ENCODE results near the gene APOBR. TPM values are rescaled to one million over a fixed set of nuclear protein-coding genes. Genes with fewer than 3 reads are reported as not detected.
"Not testable (repeated sequence)": the region's sequence is repeated elsewhere in the genome, so short reads cannot be mapped to it uniquely, and the experiment has no call there.

APOBR gene
- total RNA-seq, 1 experiment from 2014 or later: 0.09 TPM

- Mint-ChIP-seq H3K4me3 (ENCODE audit: unreplicated experiment) (no peak overlapping the region), H3K27ac (ENCODE audit: low read depth, unreplicated experiment) (no peak overlapping the region), H3K36me3 (ENCODE audit: insufficient read depth, unreplicated experiment) (no peaks in the 10 kb centered on the region), H3K27me3 (ENCODE audit: insufficient read depth, unreplicated experiment) (no peaks in the 10 kb centered on the region), H3K9me3 (ENCODE audit: unreplicated experiment) (no peaks in the 10 kb centered on the region), H3K4me1 (ENCODE audit: insufficient read depth, unreplicated experiment) (no peaks in the 10 kb centered on the region)
- no peak for DNase-seq (ENCODE audit: unreplicated experiment)
- CTCF ChIA-PET: no interaction called here
- intact Hi-C loops (cut with micrococcal nuclease): no loop called here
- no peak for TF ChIP-seq CTCF (IDR thresholded peaks at IDR 0.05; ENCODE audit: unreplicated experiment)
- POLR2A ChIA-PET: interaction anchor here (2.0 kb wide), 1 partner anchor 17 kb away, joined by 11 read pairs; the partner anchor contains the start of gene NUPR1
- BruUV-seq (replicated peaks): no TSS peak
These were observed 28.3 kb downstream of the APOBR start for GRCh38 chr16:28522792-28523191.

GRCh38 chr16:28524681-28525171 lies 30.3 kb downstream of the APOBR start:
- H3K36me3 Mint-ChIP-seq (ENCODE audit: insufficient read depth, unreplicated experiment): no peaks in the 10 kb centered on the region
- DNase-seq (ENCODE audit: unreplicated experiment): no peak
- H3K9me3 Mint-ChIP-seq (ENCODE audit: unreplicated experiment): no peaks in the 10 kb centered on the region
- H3K27me3 Mint-ChIP-seq (ENCODE audit: insufficient read depth, unreplicated experiment): no peaks in the 10 kb centered on the region
- POLR2A ChIA-PET: interaction anchor here (0.6 to 2.0 kb wide), 2 partner anchors 15 to 32 kb away, joined by 3 to 11 read pairs; partner anchors contain the start of gene NUPR1
- no peak overlapping the region for H3K4me3 Mint-ChIP-seq (ENCODE audit: unreplicated experiment)
- no peaks in the 10 kb centered on the region for H3K4me1 Mint-ChIP-seq (ENCODE audit: insufficient read depth, unreplicated experiment)
- no TSS peak for BruUV-seq (replicated peaks)
- CTCF ChIA-PET: interaction anchor here (0.6 kb wide), 1 partner anchor 13 kb away, joined by 5 read pairs; no protein-coding TSS in a partner anchor
- intact Hi-C loops (cut with micrococcal nuclease): no loop called here
- TF ChIP-seq CTCF (IDR thresholded peaks at IDR 0.05; ENCODE audit: unreplicated experiment): no peak
- no peak overlapping the region for H3K27ac Mint-ChIP-seq (ENCODE audit: low read depth, unreplicated experiment)

DNA sequence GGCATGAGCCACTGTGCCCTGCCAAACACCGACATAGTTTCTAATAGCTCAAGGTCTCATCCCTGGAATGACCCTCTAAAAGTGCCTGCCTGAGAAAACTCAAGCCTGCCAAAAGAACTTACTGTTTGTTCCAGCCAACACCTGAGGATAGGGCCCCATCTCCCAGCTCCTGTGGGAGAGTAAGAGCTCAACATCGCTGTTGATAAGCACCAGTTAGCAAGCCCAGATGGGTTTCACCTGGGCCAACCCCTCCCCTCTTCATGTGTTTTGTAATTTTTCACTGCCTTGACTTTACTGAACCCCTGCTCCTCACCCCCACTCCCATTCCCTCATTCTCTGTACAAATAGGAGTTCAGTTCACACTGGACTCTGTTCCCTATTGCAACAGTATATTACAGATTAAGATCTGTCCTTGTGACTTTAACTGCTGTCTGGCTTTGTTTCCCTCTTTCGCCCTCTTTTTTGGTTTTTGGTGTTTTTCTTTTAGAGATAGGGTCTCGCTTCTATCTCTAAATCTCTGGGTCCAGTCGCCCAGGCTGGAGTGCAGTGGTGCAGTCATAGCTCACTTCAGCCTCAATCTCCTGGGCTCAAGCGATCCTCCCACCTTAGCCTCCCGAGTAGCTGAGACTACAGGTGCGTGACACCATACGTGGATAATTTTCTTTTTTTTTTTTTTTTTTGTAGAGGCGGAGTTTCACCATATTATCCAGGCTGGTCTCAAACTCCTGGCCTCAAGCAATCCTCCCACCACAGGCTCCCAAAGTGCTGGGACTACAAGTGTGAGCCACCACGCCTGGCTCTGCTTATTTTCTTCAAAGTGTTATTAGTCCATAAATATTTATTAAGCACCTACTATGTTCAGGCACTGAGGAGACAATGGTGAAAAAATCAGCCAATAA lies 32.0 kb downstream of the APOBR start:
- Mint-ChIP-seq H3K27ac (ENCODE audit: low read depth, unreplicated experiment) (no peak overlapping the region), H3K27me3 (ENCODE audit: insufficient read depth, unreplicated experiment) (no peaks in the 10 kb centered on the region), H3K9me3 (ENCODE audit: unreplicated experiment) (no peaks in the 10 kb centered on the region), H3K4me3 (ENCODE audit: unreplicated experiment) (no peak overlapping the region), H3K36me3 (ENCODE audit: insufficient read depth, unreplicated experiment) (no peaks in the 10 kb centered on the region), H3K4me1 (ENCODE audit: insufficient read depth, unreplicated experiment) (no peaks in the 10 kb centered on the region)
- DNase-seq (ENCODE audit: unreplicated experiment): no peak
- BruUV-seq (replicated peaks): no TSS peak
- intact Hi-C loops (cut with micrococcal nuclease): no loop called here
- ChIA-PET CTCF (interaction anchor here (0.5 kb wide), 1 partner anchor 452 kb away, joined by 4 read pairs; no protein-coding TSS in a partner anchor), POLR2A (interaction anchor here (0.9 kb wide), 1 partner anchor 8 kb away, joined by 3 read pairs; no protein-coding TSS in a partner anchor)
- no peak for TF ChIP-seq CTCF (IDR thresholded peaks at IDR 0.05; ENCODE audit: unreplicated experiment)

- H3K27me3 Mint-ChIP-seq (ENCODE audit: insufficient read depth, unreplicated experiment); DNase-seq (ENCODE audit: unreplicated experiment); H3K9me3 Mint-ChIP-seq (ENCODE audit: unreplicated experiment); intact Hi-C loops (cut with micrococcal nuclease); POLR2A ChIA-PET; H3K27ac Mint-ChIP-seq (ENCODE audit: low read depth, unreplicated experiment); H3K4me1 Mint-ChIP-seq (ENCODE audit: insufficient read depth, unreplicated experiment); BruUV-seq (replicated peaks); H3K36me3 Mint-ChIP-seq (ENCODE audit: insufficient read depth, unreplicated experiment); H3K4me3 Mint-ChIP-seq (ENCODE audit: unreplicated experiment): not testable (repeated sequence)
- CTCF ChIA-PET: interaction anchor here (0.6 to 0.7 kb wide), 2 partner anchors 22 to 77 kb away, joined by 3 to 5 read pairs; no protein-coding TSS in a partner anchor
These were observed 32.8 kb downstream of the APOBR start for GRCh38 chr16:28527100-28527785.
